GM23338 (cell line): ENCODE measurements around the gene PERM1. TPM values are rescaled to one million over a fixed set of nuclear protein-coding genes. Genes with fewer than 3 reads are reported as not detected.

Experiments used
- ATAC-seq: fragments of 200-7000 bp; cut with Tn5 transposase; 3 replicates; pipeline ENCODE4 v1.9.1; 2020
- DNase-seq: peaks from one replicate; pipeline ENCODE4 v3.0.0-alpha.2; 2015; ENCODE audit warnings: low spot score
- H2AFZ ChIP-seq: fragments of 200-600 bp; sonication (generic); 2 replicates; pipeline ENCODE4 v1.8.0; 2016; ENCODE audit warnings: antibody characterized with exemption, mild to moderate bottlenecking, moderate library complexity
- H3F3A ChIP-seq: fragments of 200-600 bp; sonication (generic); replicated peaks from 2 replicates; pipeline ENCODE4 v1.8.0; 2017; ENCODE audit warnings: antibody characterized with exemption, mixed run types, low read depth
- H3K27ac ChIP-seq: fragments of 200-600 bp; sonication (generic); 2 replicates; pipeline ENCODE4 v1.6.1; 2016; ENCODE audit warnings: low read depth
- H3K27me3 ChIP-seq: fragments of 200-600 bp; sonication (generic); 2 replicates; pipeline ENCODE4 v1.8.0; 2016; ENCODE audit warnings: mild to moderate bottlenecking, mixed run types, moderate library complexity; ENCODE audit not compliant: insufficient read depth
- H3K36me3 ChIP-seq: fragments of 200-600 bp; sonication (generic); 2 replicates; pipeline ENCODE4 v1.8.0; 2016; ENCODE audit warnings: mild to moderate bottlenecking; ENCODE audit not compliant: insufficient read depth
- H3K4me1 ChIP-seq: fragments of 200-600 bp; sonication (generic); 2 replicates; pipeline ENCODE4 v1.8.0; 2016; ENCODE audit warnings: mild to moderate bottlenecking, moderate library complexity; ENCODE audit not compliant: insufficient read depth
- H3K4me2 ChIP-seq: fragments of 200-600 bp; sonication (generic); 2 replicates; pipeline ENCODE4 v1.7.1; 2017; ENCODE audit warnings: mixed run types
- H3K4me3 ChIP-seq: fragments of 200-600 bp; sonication (generic); 2 replicates; pipeline ENCODE4 v1.6.1; 2016; ENCODE audit warnings: mixed run types
- H3K79me2 ChIP-seq: fragments of 200-600 bp; sonication (generic); replicated peaks from 2 replicates; pipeline ENCODE4 v1.8.0; 2017; ENCODE audit warnings: mild to moderate bottlenecking; ENCODE audit not compliant: insufficient read depth
- H3K9me2 ChIP-seq: fragments of 200-600 bp; sonication (generic); 2 replicates; pipeline ENCODE4 v1.8.0; 2017; ENCODE audit not compliant: insufficient read depth
- H4K20me1 ChIP-seq: fragments of 200-600 bp; sonication (generic); replicated peaks from 2 replicates; pipeline ENCODE4 v1.8.0; 2017; ENCODE audit warnings: mild to moderate bottlenecking; ENCODE audit not compliant: insufficient read depth
- H3K27ac Mint-ChIP-seq: 2 replicates; pipeline ENCODE4 v1.8.0; 2020; ENCODE audit warnings: inconsistent platforms, mild to moderate bottlenecking, moderate library complexity, mixed read lengths
- H3K27me3 Mint-ChIP-seq: 3 replicates; pipeline ENCODE4 v1.8.0; 2022; ENCODE audit warnings: low read depth, mild to moderate bottlenecking, moderate library complexity, mixed read lengths, inconsistent platforms; ENCODE audit not compliant: insufficient read depth, poor library complexity
- H3K36me3 Mint-ChIP-seq: 3 replicates; pipeline ENCODE4 v1.8.0; 2021; ENCODE audit warnings: low read depth, mild to moderate bottlenecking, inconsistent platforms, moderate library complexity, mixed read lengths
- H3K4me1 Mint-ChIP-seq: 3 replicates; pipeline ENCODE4 v1.8.0; 2020; ENCODE audit warnings: mild to moderate bottlenecking, inconsistent platforms, mixed read lengths
- H3K4me3 Mint-ChIP-seq: 3 replicates; pipeline ENCODE4 v1.8.0; 2021; ENCODE audit warnings: moderate library complexity, mild to moderate bottlenecking, inconsistent platforms, mixed read lengths
- H3K9me3 Mint-ChIP-seq: 3 replicates; pipeline ENCODE4 v1.8.0; 2020; ENCODE audit warnings: moderate library complexity, mild to moderate bottlenecking, inconsistent platforms, mixed read lengths
- CREB1 ChIP-seq: fragments of 250-450 bp; sonication (Bioruptor Pico); IDR thresholded peaks from 2 replicates; pipeline ENCODE4 v1.5.0; 2020; ENCODE audit warnings: low read depth, mild to moderate bottlenecking, moderate library complexity
- EZH2 ChIP-seq: fragments of 200-600 bp; sonication (generic); IDR thresholded peaks from one replicate; pipeline ENCODE4 v1.8.0; 2017; ENCODE audit warnings: antibody characterized with exemption, mild to moderate bottlenecking, low read depth; ENCODE audit not compliant: unreplicated experiment
- EZH2phosphoT487 ChIP-seq: fragments of 200-600 bp; sonication (generic); IDR thresholded peaks from one replicate; pipeline ENCODE4 v1.8.1; 2018; ENCODE audit warnings: antibody characterized with exemption; ENCODE audit not compliant: unreplicated experiment
- NANOG ChIP-seq: IDR thresholded peaks from 2 replicates; pipeline ENCODE4 v1.6.1; 2016; ENCODE audit warnings: antibody characterized with exemption, borderline replicate concordance
- POLR2AphosphoS5 ChIP-seq: IDR thresholded peaks from 2 replicates; pipeline ENCODE4 v1.6.1; 2016; ENCODE audit warnings: antibody characterized with exemption, low read depth
- STAT1 ChIP-seq: IDR thresholded peaks from one replicate; pipeline ENCODE4 v1.6.1; 2016; ENCODE audit warnings: antibody characterized with exemption; ENCODE audit not compliant: unreplicated experiment
- ZNF114 ChIP-seq: fragments of 250-450 bp; sonication (Bioruptor Pico); IDR thresholded peaks from 2 replicates; pipeline ENCODE4 v1.5.0; 2020; ENCODE audit warnings: mild to moderate bottlenecking, moderate library complexity
- ZNF331 ChIP-seq: fragments of 250-450 bp; sonication (Bioruptor Pico); IDR thresholded peaks from 2 replicates; pipeline ENCODE4 v1.5.0; 2020; ENCODE audit warnings: low read depth, mild to moderate bottlenecking, moderate library complexity
- polyA plus RNA-seq: library from polyadenylated mRNA; unstranded; fragments of >200 nt; fragmentation: Nextera tagmentation; extraction: Ambion mirVana; gene quantifications from 2 replicates; pipeline ENCODE4 v1.2.1, GENCODE V29; 2016
- total RNA-seq: library from RNA; depleted of rRNA; stranded (reverse); fragments of >200 nt; shearing (Covaris generic); gene quantifications from 2 replicates; pipeline ENCODE4 v1.2.3, GENCODE V29; 2014
- TF ChIP-seq, protein P1 (sequence below): IDR thresholded peaks from one replicate; pipeline ENCODE4 v1.6.1; 2018; ENCODE audit warnings: antibody characterized with exemption; ENCODE audit not compliant: unreplicated experiment
- TF ChIP-seq, protein P2 (sequence below): IDR thresholded peaks from 2 replicates; pipeline ENCODE4 v1.6.1; 2016; ENCODE audit warnings: antibody characterized with exemption
- TF ChIP-seq, protein P3 (sequence below), 2 experiments: fragments of 200-600 bp in 1 of 2; sonication (generic) in 1 of 2; conservative IDR thresholded peaks; 2 replicates each; pipeline versions ENCODE4 v1.5.1 to v1.6.1; 2016 to 2017; ENCODE audit warnings: antibody characterized with exemption in 2 of 2, low read depth in 2 of 2, mild to moderate bottlenecking in 2 of 2, moderate library complexity in 1 of 2

Gene PERM1
- total and polyA plus RNA-seq, 2 experiments from 2014 or later: 1.1 TPM; not detected in 1

DNA sequence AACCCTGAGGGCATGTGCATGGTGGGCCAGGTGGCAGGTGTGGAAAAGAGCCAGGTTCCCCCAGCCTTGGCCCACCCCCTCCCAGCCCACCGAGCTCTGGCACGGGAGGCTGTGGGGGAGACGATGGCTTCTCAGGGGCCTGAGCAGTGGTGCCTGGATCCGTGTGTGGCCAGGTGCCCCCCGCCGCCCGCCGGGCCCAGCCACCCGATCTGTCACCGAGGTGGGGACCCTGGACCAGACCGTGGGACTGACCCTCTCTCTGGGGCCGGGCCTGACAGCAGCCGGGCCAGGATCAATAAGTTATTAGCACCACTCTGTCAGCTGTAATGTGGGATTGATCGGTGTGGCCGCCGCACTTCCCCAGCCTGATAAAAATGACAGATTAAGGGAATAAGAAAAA, 44.4 kb downstream of the PERM1 start (continued):
- TF ChIP-seq, protein P1, sequence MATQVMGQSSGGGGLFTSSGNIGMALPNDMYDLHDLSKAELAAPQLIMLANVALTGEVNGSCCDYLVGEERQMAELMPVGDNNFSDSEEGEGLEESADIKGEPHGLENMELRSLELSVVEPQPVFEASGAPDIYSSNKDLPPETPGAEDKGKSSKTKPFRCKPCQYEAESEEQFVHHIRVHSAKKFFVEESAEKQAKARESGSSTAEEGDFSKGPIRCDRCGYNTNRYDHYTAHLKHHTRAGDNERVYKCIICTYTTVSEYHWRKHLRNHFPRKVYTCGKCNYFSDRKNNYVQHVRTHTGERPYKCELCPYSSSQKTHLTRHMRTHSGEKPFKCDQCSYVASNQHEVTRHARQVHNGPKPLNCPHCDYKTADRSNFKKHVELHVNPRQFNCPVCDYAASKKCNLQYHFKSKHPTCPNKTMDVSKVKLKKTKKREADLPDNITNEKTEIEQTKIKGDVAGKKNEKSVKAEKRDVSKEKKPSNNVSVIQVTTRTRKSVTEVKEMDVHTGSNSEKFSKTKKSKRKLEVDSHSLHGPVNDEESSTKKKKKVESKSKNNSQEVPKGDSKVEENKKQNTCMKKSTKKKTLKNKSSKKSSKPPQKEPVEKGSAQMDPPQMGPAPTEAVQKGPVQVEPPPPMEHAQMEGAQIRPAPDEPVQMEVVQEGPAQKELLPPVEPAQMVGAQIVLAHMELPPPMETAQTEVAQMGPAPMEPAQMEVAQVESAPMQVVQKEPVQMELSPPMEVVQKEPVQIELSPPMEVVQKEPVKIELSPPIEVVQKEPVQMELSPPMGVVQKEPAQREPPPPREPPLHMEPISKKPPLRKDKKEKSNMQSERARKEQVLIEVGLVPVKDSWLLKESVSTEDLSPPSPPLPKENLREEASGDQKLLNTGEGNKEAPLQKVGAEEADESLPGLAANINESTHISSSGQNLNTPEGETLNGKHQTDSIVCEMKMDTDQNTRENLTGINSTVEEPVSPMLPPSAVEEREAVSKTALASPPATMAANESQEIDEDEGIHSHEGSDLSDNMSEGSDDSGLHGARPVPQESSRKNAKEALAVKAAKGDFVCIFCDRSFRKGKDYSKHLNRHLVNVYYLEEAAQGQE: no peak
- TF ChIP-seq, protein P2, sequence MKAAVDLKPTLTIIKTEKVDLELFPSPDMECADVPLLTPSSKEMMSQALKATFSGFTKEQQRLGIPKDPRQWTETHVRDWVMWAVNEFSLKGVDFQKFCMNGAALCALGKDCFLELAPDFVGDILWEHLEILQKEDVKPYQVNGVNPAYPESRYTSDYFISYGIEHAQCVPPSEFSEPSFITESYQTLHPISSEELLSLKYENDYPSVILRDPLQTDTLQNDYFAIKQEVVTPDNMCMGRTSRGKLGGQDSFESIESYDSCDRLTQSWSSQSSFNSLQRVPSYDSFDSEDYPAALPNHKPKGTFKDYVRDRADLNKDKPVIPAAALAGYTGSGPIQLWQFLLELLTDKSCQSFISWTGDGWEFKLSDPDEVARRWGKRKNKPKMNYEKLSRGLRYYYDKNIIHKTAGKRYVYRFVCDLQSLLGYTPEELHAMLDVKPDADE: no peak
- TF ChIP-seq ZNF114 (CRISPR knock-in tag): no peak
- no peak for TF ChIP-seq STAT1
- no peak for TF ChIP-seq EZH2
- no peak for TF ChIP-seq POLR2AphosphoS5
- no peak for TF ChIP-seq NANOG
- no peak for TF ChIP-seq EZH2phosphoT487

DNA sequence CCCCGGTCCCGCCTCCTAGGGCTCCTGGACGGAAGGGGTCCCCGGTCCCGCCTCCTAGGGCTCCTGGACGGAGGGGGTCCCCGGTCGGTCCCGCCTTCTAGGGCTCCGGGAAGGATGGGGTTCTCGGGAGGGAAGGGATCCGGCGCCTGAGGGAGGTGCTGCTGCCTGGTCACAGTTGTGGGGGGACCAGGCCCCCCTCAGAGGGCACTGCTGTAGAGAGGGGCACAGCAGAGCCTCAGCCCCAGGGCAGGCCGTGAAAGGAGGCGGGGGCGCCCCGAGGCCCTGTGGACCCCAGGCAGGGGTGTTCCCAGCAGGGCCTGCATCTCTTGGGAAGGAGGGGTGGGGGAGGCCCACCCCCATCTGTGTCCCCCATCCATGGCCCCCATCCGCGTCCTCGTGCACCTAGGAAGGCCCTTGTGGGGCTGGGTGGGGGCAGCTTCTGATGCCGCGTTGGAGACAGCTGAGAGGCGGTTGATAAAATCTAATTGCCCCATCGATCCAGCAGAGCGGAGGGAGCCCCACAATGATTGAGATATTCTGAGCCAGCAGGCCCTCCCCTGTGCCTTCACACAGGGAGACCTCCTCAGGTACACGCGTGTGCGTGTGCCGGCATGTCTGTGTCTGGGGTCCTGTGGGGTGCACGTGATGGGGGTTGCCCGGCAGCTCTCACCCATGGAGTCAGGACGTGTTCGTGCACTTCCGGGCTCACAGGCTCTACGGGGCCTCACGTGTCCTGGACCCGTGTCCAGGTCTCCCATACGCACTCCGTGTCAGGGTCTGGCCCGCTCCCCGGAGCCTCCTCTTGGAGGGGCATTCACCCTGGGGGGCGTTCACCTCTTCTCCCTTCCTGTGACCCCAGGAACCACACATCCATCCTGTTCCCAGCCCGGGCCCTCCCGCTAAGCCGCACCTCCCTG, 45.3 kb downstream of the PERM1 start:
- Histone ChIP-seq H3K4me3 (no peak overlapping the region), H3K4me2 (no peak overlapping the region), H3K36me3 (no peaks in the 10 kb centered on the region), H3K9me2 (no peaks in the 10 kb centered on the region), H3K27me3 (peaks cover 88% of the 10 kb centered on the region), H3K27ac (no peak overlapping the region), H4K20me1 (no peaks in the 10 kb centered on the region), H3K79me2 (no peaks in the 10 kb centered on the region), H3F3A (no peaks in the 10 kb centered on the region), H2AFZ (no peak overlapping the region), H3K4me1 (no peaks in the 10 kb centered on the region; the same call in 1 of the 2 replicates)
- peaks cover 11% of the 10 kb centered on the region for H3K4me1 Mint-ChIP-seq
- ATAC-seq (no peak), DNase-seq (no peak)
- H3K27me3 Mint-ChIP-seq: peaks cover 79% of the 10 kb centered on the region
- no peak overlapping the region for H3K27ac Mint-ChIP-seq
- no peaks in the 10 kb centered on the region for H3K36me3 Mint-ChIP-seq
- no peak overlapping the region for H3K4me3 Mint-ChIP-seq
- H3K9me3 Mint-ChIP-seq: no peaks in the 10 kb centered on the region; the same call in 2 of the 3 replicates
- TF ChIP-seq EZH2: no peak
- TF ChIP-seq ZNF114 (CRISPR knock-in tag): no peak
- TF ChIP-seq EZH2phosphoT487: no peak
- TF ChIP-seq CREB1 (CRISPR knock-in tag): no peak
- TF ChIP-seq, protein P3, sequence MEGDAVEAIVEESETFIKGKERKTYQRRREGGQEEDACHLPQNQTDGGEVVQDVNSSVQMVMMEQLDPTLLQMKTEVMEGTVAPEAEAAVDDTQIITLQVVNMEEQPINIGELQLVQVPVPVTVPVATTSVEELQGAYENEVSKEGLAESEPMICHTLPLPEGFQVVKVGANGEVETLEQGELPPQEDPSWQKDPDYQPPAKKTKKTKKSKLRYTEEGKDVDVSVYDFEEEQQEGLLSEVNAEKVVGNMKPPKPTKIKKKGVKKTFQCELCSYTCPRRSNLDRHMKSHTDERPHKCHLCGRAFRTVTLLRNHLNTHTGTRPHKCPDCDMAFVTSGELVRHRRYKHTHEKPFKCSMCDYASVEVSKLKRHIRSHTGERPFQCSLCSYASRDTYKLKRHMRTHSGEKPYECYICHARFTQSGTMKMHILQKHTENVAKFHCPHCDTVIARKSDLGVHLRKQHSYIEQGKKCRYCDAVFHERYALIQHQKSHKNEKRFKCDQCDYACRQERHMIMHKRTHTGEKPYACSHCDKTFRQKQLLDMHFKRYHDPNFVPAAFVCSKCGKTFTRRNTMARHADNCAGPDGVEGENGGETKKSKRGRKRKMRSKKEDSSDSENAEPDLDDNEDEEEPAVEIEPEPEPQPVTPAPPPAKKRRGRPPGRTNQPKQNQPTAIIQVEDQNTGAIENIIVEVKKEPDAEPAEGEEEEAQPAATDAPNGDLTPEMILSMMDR (conservative IDR thresholded peaks at IDR 0.05; ENCODE audit: low read depth in 2 of 2): no peak
- TF ChIP-seq NANOG: no peak
- TF ChIP-seq, protein P1: no peak
- TF ChIP-seq ZNF331 (CRISPR knock-in tag): no peak
- TF ChIP-seq STAT1: no peak
- TF ChIP-seq, protein P2: no peak
